CD4-positive, alpha-beta T cell (primary cell): ENCODE data around the gene EEFSEC. TPM values are rescaled to one million over a fixed set of nuclear protein-coding genes. Genes with fewer than 3 reads are reported as not detected.

Experiments used
- ATAC-seq: fragments of 200-7000 bp; cut with Tn5 transposase; one replicate; pipeline ENCODE4 v1.10.0; 2022; ENCODE audit warnings: mild to moderate bottlenecking; ENCODE audit not compliant: poor library complexity
- CTCF ChIA-PET: fragments of 350-600 bp; sonication (Branson Sonifier 250); formaldehyde crosslinking; loops from one replicate; lab custom pipeline; 2021; ENCODE audit warnings: antibody characterized with exemption, inconsistent platforms; lab: Charles Lee
- POLR2A ChIA-PET: fragments of 350-600 bp; sonication (Branson Sonifier 250); formaldehyde crosslinking; loops from one replicate; lab custom pipeline; 2021; ENCODE audit warnings: antibody characterized with exemption, inconsistent platforms; lab: Charles Lee
- DNase-seq, 14 experiments: peaks; one replicate each; pipeline ENCODE4 v3.0.0-alpha.2; 2013 to 2020; ENCODE audit warnings: mixed read lengths in 2 of 14
- H3K27ac ChIP-seq, 2 donors: one replicate each; pipeline versions ENCODE4 v1.5.1 to v1.7.0; 2013; ENCODE audit warnings: low read length in 2 of 2, low read depth in 1 of 2, mild to moderate bottlenecking in 1 of 2
- H3K27me3 ChIP-seq, 2 experiments: 1 replicate in 1 of 2; 2 replicates in 1 of 2; pipeline versions ENCODE4 v1.6.1 to v1.7.0; 2013; ENCODE audit warnings: low read length in 2 of 2, control low read depth in 1 of 2, mild to moderate bottlenecking in 1 of 2, moderate library complexity in 1 of 2; ENCODE audit not compliant: insufficient read depth in 2 of 2, control insufficient read depth in 1 of 2
- H3K36me3 ChIP-seq: one replicate; pipeline ENCODE4 v1.6.1; 2013; ENCODE audit warnings: low read length, control low read depth; ENCODE audit not compliant: insufficient read depth
- H3K4me1 ChIP-seq: one replicate; pipeline ENCODE4 v1.6.1; 2013; ENCODE audit warnings: low read length, control low read depth; ENCODE audit not compliant: insufficient read depth
- H3K4me3 ChIP-seq: one replicate; pipeline ENCODE4 v1.5.1; 2013; ENCODE audit warnings: mild to moderate bottlenecking, low read length, moderate library complexity
- H3K9me3 ChIP-seq, 2 experiments: 1 replicate in 1 of 2; 2 replicates in 1 of 2; pipeline versions ENCODE4 v1.6.1 to v1.7.0; 2013; ENCODE audit warnings: low read length in 2 of 2, mild to moderate bottlenecking in 2 of 2, control low read depth in 1 of 2, moderate library complexity in 1 of 2; ENCODE audit not compliant: control insufficient read depth in 1 of 2, insufficient read depth in 1 of 2
- H3K27ac Mint-ChIP-seq: one replicate; pipeline ENCODE4 v1.8.0; 2020; ENCODE audit warnings: mixed read lengths
- H3K27me3 Mint-ChIP-seq: one replicate; pipeline ENCODE4 v1.8.0; 2021; ENCODE audit warnings: mixed read lengths
- H3K36me3 Mint-ChIP-seq: one replicate; pipeline ENCODE4 v1.8.0; 2021; ENCODE audit warnings: low read depth, mixed read lengths
- H3K4me1 Mint-ChIP-seq: one replicate; pipeline ENCODE4 v1.8.0; 2021; ENCODE audit warnings: low read depth, mixed read lengths
- H3K4me3 Mint-ChIP-seq: one replicate; pipeline ENCODE4 v1.8.0; 2020; ENCODE audit warnings: mild to moderate bottlenecking, mixed read lengths
- H3K9me3 Mint-ChIP-seq: one replicate; pipeline ENCODE4 v1.8.0; 2020; ENCODE audit warnings: mixed read lengths
- CTCF ChIP-seq: fragments of 200-600 bp; IDR thresholded peaks from one replicate; pipeline ENCODE4 v1.8.0; 2022; ENCODE audit warnings: antibody characterized with exemption, mild to moderate bottlenecking
- intact Hi-C, 2 experiments: fragments of 100-400 bp; cut with DNase I in 1 of 2; cut with micrococcal nuclease in 1 of 2; formaldehyde crosslinking; loops; one replicate each; pipeline versions ENCODE4 v1.15.1 to v1.9.0; 2023 to 2025; cut with DNase I, micrococcal nuclease
- total RNA-seq, 174 experiments: library from RNA in 2 of 174; stranded (reverse) in 2 of 174; gene quantifications; one replicate each; pipeline ENCODE4 v1.2.3 and lab custom pipeline; 2021 to 2026

EEFSEC gene
- total RNA-seq, 2 experiments from 2014 or later, result 13.1 to 13.9 TPM

DNA sequence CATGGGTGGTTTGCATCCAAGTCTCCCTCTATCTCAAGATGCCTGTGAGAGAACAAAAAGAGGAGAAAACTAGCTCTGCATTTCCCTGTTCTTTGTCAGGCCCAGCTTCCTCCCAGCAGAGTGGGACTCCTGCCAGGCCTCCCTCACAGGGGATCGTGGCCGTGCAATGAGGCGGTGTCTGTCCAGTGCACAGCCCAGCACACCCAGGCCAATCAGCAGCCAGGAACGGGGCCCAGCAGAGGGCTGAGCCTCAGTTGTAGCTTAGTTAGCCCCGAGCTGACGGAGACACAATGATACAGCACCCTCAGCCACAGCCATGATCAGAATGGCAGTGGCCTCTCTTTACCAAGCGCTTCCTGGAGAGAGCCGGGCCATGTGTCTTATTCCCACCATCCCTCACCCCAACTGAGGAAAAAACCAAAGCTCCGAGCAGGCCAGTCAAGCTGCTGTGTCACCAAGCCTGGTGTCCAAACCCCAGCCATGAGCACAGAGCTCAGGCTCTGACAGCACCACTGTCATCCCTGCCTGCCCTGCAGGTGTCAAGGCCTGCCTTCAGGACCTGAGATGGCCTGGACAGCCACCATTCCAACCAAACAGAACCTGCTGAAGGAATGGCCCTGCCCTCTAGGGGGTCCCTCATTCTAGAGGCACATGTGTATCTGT, 242.3 kb downstream of the EEFSEC start:
- intact Hi-C loops, result no loop called here
- H3K36me3 ChIP-seq, result peaks cover 2% of the 10 kb centered on the region
- no peak overlapping the region for H3K27ac ChIP-seq
- DNase-seq (no peak), ATAC-seq (no peak)
- H3K9me3 ChIP-seq, result no peaks in the 10 kb centered on the region
- H3K4me1 Mint-ChIP-seq, result no peaks in the 10 kb centered on the region
- ChIA-PET POLR2A (no interaction called here), CTCF (no interaction called here)
- H3K36me3 Mint-ChIP-seq, result peaks cover 5% of the 10 kb centered on the region
- no peak overlapping the region for H3K4me3 ChIP-seq
- H3K4me1 ChIP-seq, result no peaks in the 10 kb centered on the region
- no peak overlapping the region for H3K27ac Mint-ChIP-seq
- H3K9me3 Mint-ChIP-seq, result no peaks in the 10 kb centered on the region
- H3K27me3 Mint-ChIP-seq, result no peaks in the 10 kb centered on the region
- H3K4me3 Mint-ChIP-seq, result no peak overlapping the region
- no peaks in the 10 kb centered on the region for H3K27me3 ChIP-seq
- no peak for TF ChIP-seq CTCF

DNA sequence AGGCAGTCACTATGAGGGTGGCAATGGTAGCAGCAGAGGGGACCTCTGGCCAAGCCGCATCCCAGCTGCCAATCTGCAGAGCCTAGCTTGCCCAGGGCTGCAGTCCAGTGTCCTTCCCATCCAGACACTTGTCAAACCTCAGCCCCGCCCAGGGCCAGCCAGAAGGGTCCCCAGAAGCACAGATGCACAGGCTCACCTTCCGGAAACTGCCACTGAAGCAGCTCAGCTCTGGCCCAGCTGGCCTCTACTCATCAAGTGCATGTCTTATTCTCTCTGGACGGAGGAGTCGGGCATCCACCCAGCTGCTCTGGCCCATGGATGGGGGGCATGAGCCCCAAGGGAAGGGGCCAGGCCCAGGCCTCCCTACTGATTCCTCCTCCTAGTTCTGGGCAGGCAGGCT, 244.2 kb downstream of the EEFSEC start:
- Histone ChIP-seq H3K36me3 (peaks cover 2% of the 10 kb centered on the region), H3K4me3 (no peak overlapping the region), H3K4me1 (no peaks in the 10 kb centered on the region), H3K9me3 (no peaks in the 10 kb centered on the region), H3K27ac (no peak overlapping the region), H3K27me3 (no peaks in the 10 kb centered on the region)
- no peak for TF ChIP-seq CTCF
- H3K4me3 Mint-ChIP-seq, result no peak overlapping the region
- no peaks in the 10 kb centered on the region for H3K9me3 Mint-ChIP-seq
- POLR2A ChIA-PET, result no interaction called here
- H3K27ac Mint-ChIP-seq, result no peak overlapping the region
- ATAC-seq, result no peak
- no peaks in the 10 kb centered on the region for H3K4me1 Mint-ChIP-seq
- H3K27me3 Mint-ChIP-seq, result no peaks in the 10 kb centered on the region
- intact Hi-C loops, result no loop called here
- H3K36me3 Mint-ChIP-seq, result no peaks in the 10 kb centered on the region
- DNase-seq, result no peak
- CTCF ChIA-PET, result no interaction called here

- intact Hi-C loops, result no loop called here
- H3K4me1 ChIP-seq, result no peaks in the 10 kb centered on the region
- Mint-ChIP-seq H3K36me3 (no peaks in the 10 kb centered on the region), H3K27me3 (no peaks in the 10 kb centered on the region), H3K9me3 (no peaks in the 10 kb centered on the region), H3K27ac (no peak overlapping the region), H3K4me1 (no peaks in the 10 kb centered on the region), H3K4me3 (no peak overlapping the region)
- no peaks in the 10 kb centered on the region for H3K36me3 ChIP-seq
- H3K4me3 ChIP-seq, result no peak overlapping the region
- no peaks in the 10 kb centered on the region for H3K27me3 ChIP-seq
- no peak for ATAC-seq
- no peak for TF ChIP-seq CTCF
- no peak for DNase-seq
- POLR2A ChIA-PET, result no interaction called here
- H3K9me3 ChIP-seq, result no peaks in the 10 kb centered on the region
- no peak overlapping the region for H3K27ac ChIP-seq
- CTCF ChIA-PET, result no interaction called here
Measured at GRCh38 chr3:128398586-128398985, 245.3 kb downstream of the EEFSEC start.
